ENCODE measurements around the gene RALGAPA1.
"Not testable (repeated sequence)": the region's sequence is repeated elsewhere in the genome, so short reads cannot be mapped to it uniquely, and the experiment has no call there.

The RALGAPA1 gene

GRCh38 chr14:35821564-35822411 lies 12.7 kb upstream of the RALGAPA1 start:
- DNase-seq, result peak in 1 of 51 donors; percentile 5

- DNase-seq, result no peak
These were observed 10.8 kb upstream of the RALGAPA1 start for GRCh38 chr14:35819591-35820540.

- peak in 12 of 51 donors; percentile 1 to 47 (median 16) for DNase-seq
These were observed 9.4 kb upstream of the RALGAPA1 start for GRCh38 chr14:35818346-35819115.

GRCh38 chr14:35814371-35815005 lies 5.4 kb upstream of the RALGAPA1 start:
- peak in 26 of 51 donors; percentile 3 to 66 (median 16) for DNase-seq

- no peak for DNase-seq
These were observed 1.9 kb upstream of the RALGAPA1 start for GRCh38 chr14:35810963-35811362.

GRCh38 chr14:35809597-35809996 lies 502 bp upstream of the RALGAPA1 start:
- no peak for DNase-seq

GRCh38 chr14:35808076-35808637 lies 938 bp downstream of the RALGAPA1 start:
- DNase-seq, result peak in 2 of 51 donors; percentile 6 to 39

GRCh38 chr14:35807131-35807961 lies 1.7 kb downstream of the RALGAPA1 start:
- DNase-seq, result no peak

- DNase-seq, result no peak
These were observed 2.8 kb downstream of the RALGAPA1 start for GRCh38 chr14:35806006-35806907.

- no peak for DNase-seq
These were observed 11.3 kb downstream of the RALGAPA1 start for GRCh38 chr14:35797796-35798195.

GRCh38 chr14:35789651-35790050 lies 19.4 kb downstream of the RALGAPA1 start:
- DNase-seq, result no peak

GRCh38 chr14:35786856-35787255 lies 22.2 kb downstream of the RALGAPA1 start:
- DNase-seq, result no peak

- DNase-seq, result no peak
These were observed 25.4 kb downstream of the RALGAPA1 start for GRCh38 chr14:35783699-35784098.

GRCh38 chr14:35779368-35779767 lies 29.7 kb downstream of the RALGAPA1 start:
- DNase-seq, result no peak

- not testable (repeated sequence) for DNase-seq
These were observed 31.5 kb downstream of the RALGAPA1 start for GRCh38 chr14:35777550-35777949.

- no peak for DNase-seq
These were observed 32.3 kb downstream of the RALGAPA1 start for GRCh38 chr14:35776823-35777222.

GRCh38 chr14:35776085-35776484 lies 33.0 kb downstream of the RALGAPA1 start:
- DNase-seq, result not testable (repeated sequence)

- DNase-seq, result no peak
These were observed 42.4 kb downstream of the RALGAPA1 start for GRCh38 chr14:35766700-35767082.

All from hypothalamus (tissue), 51 donors.